HL-60/S4 treated with phorbol 12-myristate 13-acetate at 8.2 ng/mL for 4 days and 3 days (cell line): ENCODE results near the gene ACTL10.
"Not testable (repeated sequence)": the region's sequence is repeated elsewhere in the genome, so short reads cannot be mapped to it uniquely, and the experiment has no call there.

ENCODE experiments used
- in situ Hi-C: fragments of 300-500 bp; cut with MboI; formaldehyde crosslinking; loops from 2 replicates; pipeline ENCODE4 v1.15.0; 2022; ENCODE audit warnings: low sequenced_read_pairs

The ACTL10 gene

GRCh38 chr20:33693741-33694638 is 27.2 kb downstream of the ACTL10 start:
- in situ Hi-C loops = no loop called here

- in situ Hi-C loops = no loop called here
These were observed 27.9 kb downstream of the ACTL10 start for GRCh38 chr20:33694639-33695012.

- in situ Hi-C loops = no loop called here
These were observed 29.7 kb downstream of the ACTL10 start for GRCh38 chr20:33696448-33696847.

- in situ Hi-C loops = no loop called here
These were observed 30.4 kb downstream of the ACTL10 start for GRCh38 chr20:33697129-33697528.

- in situ Hi-C loops = not testable (repeated sequence)
These were observed 32.2 kb downstream of the ACTL10 start for GRCh38 chr20:33698966-33699365.

GRCh38 chr20:33700696-33701441 is 34.1 kb downstream of the ACTL10 start:
- in situ Hi-C loops = not testable (repeated sequence)

- in situ Hi-C loops = no loop called here
These were observed 35.1 kb downstream of the ACTL10 start for GRCh38 chr20:33701629-33702450.

GRCh38 chr20:33702861-33703260 is 36.1 kb downstream of the ACTL10 start:
- in situ Hi-C loops = no loop called here

GRCh38 chr20:33703498-33704137 is 36.9 kb downstream of the ACTL10 start:
- in situ Hi-C loops = no loop called here

- in situ Hi-C loops = no loop called here
These were observed 37.6 kb downstream of the ACTL10 start for GRCh38 chr20:33704197-33704924.

GRCh38 chr20:33707668-33708067 is 40.9 kb downstream of the ACTL10 start:
- in situ Hi-C loops = no loop called here

- in situ Hi-C loops = no loop called here
These were observed 42.7 kb downstream of the ACTL10 start for GRCh38 chr20:33709398-33709797.

- in situ Hi-C loops = no loop called here
These were observed 43.3 kb downstream of the ACTL10 start for GRCh38 chr20:33709905-33710541.

GRCh38 chr20:33710681-33711445 is 44.1 kb downstream of the ACTL10 start:
- in situ Hi-C loops = no loop called here

- in situ Hi-C loops = no loop called here
These were observed 44.6 kb downstream of the ACTL10 start for GRCh38 chr20:33711446-33711738.

GRCh38 chr20:33713865-33714367 is 47.2 kb downstream of the ACTL10 start:
- in situ Hi-C loops = no loop called here

GRCh38 chr20:33716498-33716897 is 49.8 kb downstream of the ACTL10 start:
- in situ Hi-C loops = no loop called here
